ENCODE measurements around the gene MAP7. TPM values are rescaled to one million over a fixed set of nuclear protein-coding genes. Genes with fewer than 3 reads are reported as not detected.

Gene MAP7
- polyA plus RNA-seq, 1 donor from 2014 or later = 5.1 TPM

GRCh38 chr6:136538836-136539235 lies 11.4 kb downstream of the MAP7 start:
- Histone ChIP-seq H4K20me1 (ENCODE audit: insufficient read depth) (no peaks in the 10 kb centered on the region), H3K36me3 (ENCODE audit: insufficient read depth, low read length) (no peaks in the 10 kb centered on the region), H3K79me2 (replicated peaks; ENCODE audit: insufficient read depth, low read length) (no peaks in the 10 kb centered on the region), H3K9ac (ENCODE audit: low read length) (no peak overlapping the region), H3K9me2 (ENCODE audit: insufficient read depth, low read length) (no peaks in the 10 kb centered on the region), H3K9me3 (ENCODE audit: low read length) (no peaks in the 10 kb centered on the region), H2AFZ (ENCODE audit: low read depth, low read length) (no peak overlapping the region), H3K27me3 (ENCODE audit: insufficient read depth, low read depth, low read length) (no peaks in the 10 kb centered on the region), H3K4me2 (ENCODE audit: low read length) (no peak overlapping the region), H3K4me3 (ENCODE audit: low read length) (no peak overlapping the region), H3K27ac (ENCODE audit: low read length) (no peak overlapping the region), H3F3A (ENCODE audit: insufficient read depth, low read length, poor library complexity, severe bottlenecking) (no peaks in the 10 kb centered on the region)
- TF ChIP-seq EZH2 (IDR thresholded peaks at IDR 0.05; ENCODE audit: borderline replicate concordance, insufficient read depth, low read length, poor library complexity, severe bottlenecking) = no peak
- no peak for TF ChIP-seq RAD21 (conservative IDR thresholded peaks at IDR 0.05)
- TF ChIP-seq TAF1 (IDR thresholded peaks at IDR 0.05; ENCODE audit: low read depth) = no peak
- TF ChIP-seq EP300 (conservative IDR thresholded peaks at IDR 0.05; ENCODE audit: poor library complexity, severe bottlenecking) = no peak
- TF ChIP-seq CTCF (IDR thresholded peaks at IDR 0.05; ENCODE audit: poor library complexity, severe bottlenecking) = no peak
- no peak for TF ChIP-seq POLR2AphosphoS5 (IDR thresholded peaks at IDR 0.05)
- TF ChIP-seq MXI1 (conservative IDR thresholded peaks at IDR 0.05; ENCODE audit: poor library complexity, severe bottlenecking) = no peak
- no peak for TF ChIP-seq REST (IDR thresholded peaks at IDR 0.05; ENCODE audit: borderline replicate concordance)
- TF ChIP-seq SMC3 (conservative IDR thresholded peaks at IDR 0.05; ENCODE audit: poor library complexity) = no peak

GRCh38 chr6:136535880-136536650 lies 14.2 kb downstream of the MAP7 start:
- Histone ChIP-seq H3K4me3 (ENCODE audit: low read length) (no peak overlapping the region), H3K36me3 (ENCODE audit: insufficient read depth, low read length) (no peaks in the 10 kb centered on the region), H3K27ac (ENCODE audit: low read length) (no peak overlapping the region), H3F3A (ENCODE audit: insufficient read depth, low read length, poor library complexity, severe bottlenecking) (no peaks in the 10 kb centered on the region), H3K9me2 (ENCODE audit: insufficient read depth, low read length) (no peaks in the 10 kb centered on the region), H4K20me1 (ENCODE audit: insufficient read depth) (no peaks in the 10 kb centered on the region), H3K9me3 (ENCODE audit: low read length) (no peaks in the 10 kb centered on the region), H2AFZ (ENCODE audit: low read depth, low read length) (no peak overlapping the region), H3K4me2 (ENCODE audit: low read length) (no peak overlapping the region), H3K9ac (ENCODE audit: low read length) (no peak overlapping the region), H3K27me3 (ENCODE audit: insufficient read depth, low read depth, low read length) (no peaks in the 10 kb centered on the region), H3K79me2 (replicated peaks; ENCODE audit: insufficient read depth, low read length) (no peaks in the 10 kb centered on the region)
- no peak for TF ChIP-seq EZH2 (IDR thresholded peaks at IDR 0.05; ENCODE audit: borderline replicate concordance, insufficient read depth, low read length, poor library complexity, severe bottlenecking)
- TF ChIP-seq MXI1 (conservative IDR thresholded peaks at IDR 0.05; ENCODE audit: poor library complexity, severe bottlenecking) = no peak
- no peak for TF ChIP-seq REST (IDR thresholded peaks at IDR 0.05; ENCODE audit: borderline replicate concordance)
- TF ChIP-seq TAF1 (IDR thresholded peaks at IDR 0.05; ENCODE audit: low read depth) = no peak
- TF ChIP-seq RAD21 (conservative IDR thresholded peaks at IDR 0.05) = no peak
- TF ChIP-seq CTCF (IDR thresholded peaks at IDR 0.05; ENCODE audit: poor library complexity, severe bottlenecking) = no peak
- TF ChIP-seq EP300 (conservative IDR thresholded peaks at IDR 0.05; ENCODE audit: poor library complexity, severe bottlenecking) = no peak
- no peak for TF ChIP-seq SMC3 (conservative IDR thresholded peaks at IDR 0.05; ENCODE audit: poor library complexity)
- no peak for TF ChIP-seq POLR2AphosphoS5 (IDR thresholded peaks at IDR 0.05)

Measured in neural cell (in vitro differentiated cells).